NCI-H345 treated with DMSO at 0.1 percent for 48 hours (cell line): ENCODE data around the gene ZNF341.

Experiments used
- DNase-seq: peaks from one replicate; lab custom pipeline; 2025; ENCODE audit not compliant: unreplicated experiment; lab: John Stamatoyannopoulos, UW

The ZNF341 gene

GRCh38 chr20:33766686-33767085 lies 34.9 kb downstream of the ZNF341 start:
- DNase-seq = no peak

DNA sequence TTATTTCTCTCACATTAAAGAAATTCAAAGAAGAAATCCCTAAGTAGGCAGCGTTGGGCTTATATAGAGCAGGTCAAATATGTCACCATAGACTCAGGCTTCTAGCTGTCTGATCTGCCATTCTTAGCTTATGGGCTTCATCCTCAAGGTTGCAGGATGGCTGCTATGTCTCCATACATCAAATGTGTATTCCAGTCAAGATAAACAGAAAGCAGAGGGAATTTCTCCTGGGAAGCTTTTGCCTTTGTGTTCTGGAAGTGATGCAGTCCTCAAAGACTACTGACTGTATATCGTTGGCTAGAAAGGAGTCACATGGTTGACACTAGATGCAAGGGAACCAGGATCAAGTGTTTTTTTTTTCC lies 36.0 kb downstream of the ZNF341 start:
- DNase-seq = no peak

DNA sequence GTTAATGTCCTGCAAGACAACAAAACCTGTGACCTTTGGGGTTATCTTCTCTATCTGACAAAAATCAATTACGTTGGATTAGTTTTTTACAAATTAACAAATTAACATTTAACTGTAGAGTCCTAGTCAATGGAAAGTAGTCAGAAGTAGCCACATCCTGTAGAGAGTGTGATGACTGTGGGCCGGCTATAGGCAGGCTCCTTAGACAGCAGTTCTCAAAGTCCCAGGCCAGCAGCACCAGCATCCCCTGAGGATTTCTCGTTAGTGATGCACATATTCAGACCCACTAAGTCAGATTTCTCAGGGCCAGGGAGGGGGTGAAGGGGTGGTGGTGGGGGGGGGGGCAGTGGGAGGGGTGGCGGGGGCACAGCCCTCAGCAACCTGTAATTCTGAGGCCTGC lies 37.2 kb downstream of the ZNF341 start:
- no peak for DNase-seq

DNA sequence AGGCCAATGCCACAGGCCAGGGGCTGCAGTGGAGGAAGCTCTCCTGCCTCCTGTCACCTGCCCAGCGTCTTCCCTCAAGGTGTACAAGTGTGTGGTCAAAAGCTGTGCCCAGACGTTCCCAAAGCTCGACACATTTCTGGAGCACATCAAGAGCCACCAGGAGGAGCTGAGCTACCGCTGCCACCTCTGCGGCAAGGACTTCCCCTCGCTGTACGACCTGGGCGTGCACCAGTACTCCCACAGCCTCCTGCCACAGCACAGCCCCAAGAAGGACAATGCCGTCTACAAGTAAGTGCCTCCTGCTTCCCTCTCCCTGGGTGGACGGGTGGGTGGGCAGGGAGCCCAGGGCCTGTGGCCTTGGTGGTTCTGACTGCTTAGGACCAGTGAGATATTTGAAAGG lies 38.2 kb downstream of the ZNF341 start:
- DNase-seq = no peak

DNA sequence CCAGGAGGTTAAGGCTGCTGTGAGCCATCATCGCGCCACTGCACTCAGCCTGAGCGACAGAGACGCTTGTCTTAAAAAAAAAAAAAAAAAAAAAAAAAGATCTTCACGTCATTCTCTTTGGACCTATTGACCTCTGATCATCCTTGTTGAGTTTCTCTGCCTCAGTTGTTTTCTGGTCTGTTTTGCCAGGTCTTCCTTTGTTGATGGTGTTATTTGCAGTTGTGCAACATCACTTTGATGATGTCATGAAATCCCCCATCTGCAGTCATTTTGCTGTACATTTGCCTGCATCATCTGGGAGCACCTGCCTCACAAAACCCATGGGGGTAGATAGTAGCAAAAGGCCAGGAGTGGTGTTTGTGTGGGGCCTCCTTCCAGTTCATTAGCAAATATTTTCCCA lies 40.1 kb downstream of the ZNF341 start:
- DNase-seq = no peak

- DNase-seq = no peak
These were observed 40.6 kb downstream of the ZNF341 start for GRCh38 chr20:33772439-33772838.

DNA sequence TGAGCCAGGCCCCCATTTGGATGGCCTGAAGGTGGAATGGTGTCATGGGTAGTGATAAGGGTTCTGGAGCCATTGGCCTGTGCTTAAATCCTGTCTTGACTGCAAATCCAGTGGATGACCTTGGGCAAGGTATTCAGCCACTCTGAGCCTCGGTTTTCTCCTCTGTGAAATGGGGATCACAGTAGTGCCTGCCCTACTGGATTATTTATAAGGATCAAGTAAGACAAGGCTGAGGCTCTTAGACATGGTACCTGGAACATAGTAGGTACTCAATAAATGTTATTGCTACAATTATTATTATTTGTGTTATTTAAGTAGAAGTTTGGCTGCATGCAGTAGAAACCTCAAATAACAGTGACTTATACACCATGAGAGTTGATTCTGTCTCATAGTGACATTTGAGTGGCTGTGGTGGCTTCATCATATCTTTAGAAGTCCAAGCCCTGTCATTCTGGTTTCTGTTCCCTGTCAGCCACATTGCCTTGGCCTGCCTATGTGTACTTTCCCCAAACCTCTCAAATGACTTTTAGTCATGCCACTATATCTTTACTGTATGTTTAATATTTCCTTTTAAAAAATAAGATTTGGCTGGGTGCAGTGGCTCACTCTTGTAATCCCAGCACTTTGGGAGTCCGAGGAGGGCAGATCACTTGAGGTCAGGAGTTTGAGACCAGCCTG lies 41.8 kb downstream of the ZNF341 start:
- DNase-seq = no peak

DNA sequence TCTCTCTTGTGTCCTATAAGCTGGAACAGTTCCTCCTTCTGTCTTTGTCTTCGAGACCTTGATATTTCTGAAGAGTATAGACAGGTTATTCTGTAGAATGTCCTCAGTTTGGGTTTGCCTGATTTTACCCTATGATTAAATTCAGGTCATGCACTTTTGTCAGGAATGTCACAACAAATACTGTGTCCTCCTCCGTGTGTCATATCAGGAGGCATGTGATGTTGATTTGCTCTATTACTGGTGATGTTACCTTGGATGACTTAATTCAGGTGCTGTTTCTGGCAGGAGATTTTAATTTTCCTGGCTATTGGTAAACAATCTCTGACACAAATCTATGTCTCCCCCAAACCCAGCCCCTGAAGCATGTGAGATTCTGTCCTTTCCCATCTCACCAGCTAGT lies 46.0 kb downstream of the ZNF341 start:
- DNase-seq = no peak

DNA sequence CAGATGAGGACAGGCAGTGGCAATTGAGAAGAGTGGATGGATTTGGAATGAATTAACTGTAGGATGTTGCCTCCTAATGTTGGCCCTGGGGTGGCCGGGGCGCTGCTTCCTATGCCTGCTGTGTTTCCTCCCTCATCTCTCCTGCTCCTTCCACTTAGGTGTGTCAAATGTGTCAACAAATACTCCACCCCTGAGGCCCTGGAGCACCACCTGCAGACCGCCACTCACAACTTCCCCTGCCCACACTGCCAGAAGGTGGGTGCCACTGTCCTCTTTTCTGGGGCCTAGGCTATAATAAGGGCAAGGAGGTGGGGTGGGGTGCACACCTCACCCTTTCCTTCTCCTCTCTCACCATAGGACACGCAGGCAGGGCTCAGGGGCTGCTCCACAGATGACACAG lies 49.3 kb downstream of the ZNF341 start:
- no peak for DNase-seq

- DNase-seq = no peak
These were observed 50.1 kb downstream of the ZNF341 start for GRCh38 chr20:33781945-33782344.

DNA sequence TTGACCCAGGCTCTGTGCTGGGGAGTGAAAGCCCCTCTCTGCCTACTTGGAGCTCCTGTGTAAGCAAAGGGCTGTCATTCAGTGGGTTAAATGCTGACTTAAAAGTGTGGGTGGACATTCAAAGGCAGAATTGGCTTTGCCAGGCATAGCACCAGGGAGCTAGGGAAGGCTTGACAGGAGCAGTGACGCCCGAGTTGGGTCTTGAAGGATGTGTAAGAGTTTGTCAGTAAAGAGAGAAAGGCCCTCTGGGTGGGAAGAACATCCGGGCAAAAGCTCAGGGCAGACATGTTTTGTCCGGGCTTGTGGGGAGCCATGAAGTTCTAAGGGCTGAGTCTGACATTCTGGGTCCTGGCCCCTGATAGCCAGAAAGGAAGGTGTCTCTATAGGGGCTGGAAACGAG lies 51.5 kb downstream of the ZNF341 start:
- DNase-seq = no peak

- no peak for DNase-seq
These were observed 52.0 kb downstream of the ZNF341 start for GRCh38 chr20:33783818-33784217.

GRCh38 chr20:33784225-33784624 lies 52.4 kb downstream of the ZNF341 start:
- DNase-seq = no peak

- DNase-seq = no peak
These were observed 53.7 kb downstream of the ZNF341 start for GRCh38 chr20:33785503-33785902.

- no peak for DNase-seq
These were observed 55.6 kb downstream of the ZNF341 start for GRCh38 chr20:33787253-33787891.

- DNase-seq = no peak
These were observed 56.7 kb downstream of the ZNF341 start for GRCh38 chr20:33788351-33789049.

DNA sequence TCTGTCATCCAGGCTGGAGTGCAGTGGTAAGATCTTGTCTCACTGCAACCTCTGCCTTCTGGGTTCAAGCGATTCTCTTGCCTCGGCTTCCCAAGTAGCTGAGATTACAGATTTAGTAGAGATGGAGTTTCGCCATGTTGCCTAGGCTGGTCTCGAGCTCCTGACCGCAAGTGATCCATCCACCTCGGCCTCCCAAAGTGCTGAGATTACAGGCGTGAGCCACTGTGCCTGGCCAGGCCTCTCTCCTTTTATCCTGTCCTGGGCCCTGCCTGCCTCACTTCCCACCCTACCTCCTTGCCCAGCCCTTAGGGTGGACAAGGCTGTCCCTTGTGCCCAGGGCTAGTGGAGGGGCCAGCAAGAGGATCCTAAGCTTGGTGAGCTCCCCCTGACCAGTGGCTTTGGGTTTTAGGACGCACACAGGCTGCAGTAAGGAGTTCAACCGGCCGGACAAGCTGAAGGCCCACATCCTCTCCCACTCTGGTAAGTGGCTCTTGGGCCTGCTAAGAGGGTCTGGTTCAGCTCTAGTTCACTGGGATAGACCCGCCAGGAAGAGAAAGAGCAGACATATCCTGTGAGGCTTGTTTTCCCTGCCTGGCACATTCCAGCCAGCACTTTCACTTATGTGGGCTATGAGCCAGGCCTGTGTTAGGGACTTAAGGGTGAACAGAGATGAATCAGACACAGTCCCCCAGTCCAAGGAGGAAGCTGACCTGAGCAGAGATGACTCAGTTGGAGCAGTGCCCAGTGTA lies 57.5 kb downstream of the ZNF341 start:
- no peak for DNase-seq

GRCh38 chr20:33789858-33790182 lies 58.0 kb downstream of the ZNF341 start:
- DNase-seq = no peak

DNA sequence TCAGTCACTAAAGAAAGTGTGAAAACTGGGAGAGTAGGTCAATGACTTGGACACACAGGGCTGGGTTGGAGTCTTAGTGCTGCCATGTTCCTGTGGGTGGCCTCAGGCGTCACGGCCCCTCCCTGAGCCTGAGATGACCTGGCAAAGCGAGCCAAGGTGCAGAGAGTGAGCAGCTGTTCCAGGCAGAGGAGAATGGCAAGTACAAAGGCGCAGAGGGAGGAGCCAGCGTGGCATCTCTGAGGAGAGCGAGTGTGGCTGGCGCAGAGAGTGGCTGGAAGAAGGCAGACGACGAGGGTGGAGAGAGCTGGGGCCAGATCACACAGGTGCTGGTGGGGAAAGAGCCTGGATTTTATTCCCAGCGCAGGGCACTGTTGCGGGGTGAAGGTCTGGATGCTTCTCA lies 58.8 kb downstream of the ZNF341 start:
- DNase-seq = no peak

- DNase-seq = no peak
These were observed 59.2 kb downstream of the ZNF341 start for GRCh38 chr20:33791021-33791420.

DNA sequence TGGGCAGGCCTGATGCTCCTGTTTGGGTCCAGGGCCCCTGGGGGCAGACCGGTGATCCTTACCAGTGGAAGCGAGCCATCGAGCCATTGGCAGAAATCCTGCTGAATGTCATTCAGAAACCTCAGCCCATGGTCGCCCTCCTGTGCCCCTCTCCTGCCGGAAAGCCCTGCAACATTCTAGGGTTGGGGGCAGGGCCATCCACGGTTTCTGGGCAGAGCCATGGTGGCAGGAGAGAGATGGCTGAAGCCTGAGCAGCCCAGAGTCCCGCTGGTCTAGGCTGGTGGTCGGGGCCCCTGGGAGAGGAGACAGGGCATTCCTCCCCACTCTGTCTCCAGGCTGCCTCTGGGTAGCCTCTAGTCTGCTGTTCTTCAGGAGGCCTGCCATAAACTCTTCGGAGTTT lies 59.7 kb downstream of the ZNF341 start:
- no peak for DNase-seq
